Skeletal muscle satellite cell (primary cell): Measurements from ENCODE around the gene TBX4.
"Not testable (repeated sequence)": the region's sequence is repeated elsewhere in the genome, so short reads cannot be mapped to it uniquely, and the experiment has no call there.

Experiments used
- H3K27me3 ChIP-seq: 2 replicates; pipeline ENCODE4 v1.7.0; 2013; ENCODE audit warnings: low read length; ENCODE audit not compliant: control insufficient read depth, insufficient read depth
- H3K36me3 ChIP-seq: 2 replicates; pipeline ENCODE4 v1.7.0; 2013; ENCODE audit warnings: mild to moderate bottlenecking, control low read depth, low read length; ENCODE audit not compliant: insufficient read depth
- H3K4me1 ChIP-seq: 2 replicates; pipeline ENCODE4 v1.7.0; 2013; ENCODE audit warnings: low read length; ENCODE audit not compliant: control insufficient read depth, insufficient read depth
- H3K4me2 ChIP-seq: 2 replicates; pipeline ENCODE4 v1.7.0; 2013; ENCODE audit warnings: mild to moderate bottlenecking, low read length
- H3K4me3 ChIP-seq: 2 replicates; pipeline ENCODE4 v1.7.0; 2013; ENCODE audit warnings: low read length
- H3K9ac ChIP-seq: 2 replicates; pipeline ENCODE4 v1.7.0; 2013; ENCODE audit warnings: mild to moderate bottlenecking, low read depth, low read length, moderate library complexity
- H3K9me3 ChIP-seq: replicated peaks from 2 replicates; pipeline ENCODE4 v1.7.0; 2013; ENCODE audit warnings: mild to moderate bottlenecking, control low read depth, low read length

TBX4 gene

GRCh38 chr17:61504697-61505096 lies 52.5 kb downstream of the TBX4 start:
- no peak overlapping the region for H3K4me3 ChIP-seq
- H3K27me3 ChIP-seq = peaks cover 13% of the 10 kb centered on the region
- H3K9ac ChIP-seq = no peak overlapping the region
- peak overlapping the region; percentile 34 for H3K4me2 ChIP-seq
- H3K36me3 ChIP-seq = no peaks in the 10 kb centered on the region
- peaks cover 6% of the 10 kb centered on the region for H3K4me1 ChIP-seq
- H3K9me3 ChIP-seq = no peaks in the 10 kb centered on the region

- Histone ChIP-seq H3K9ac (no peak overlapping the region), H3K4me1 (peaks cover 6% of the 10 kb centered on the region), H3K9me3 (no peaks in the 10 kb centered on the region), H3K4me3 (no peak overlapping the region), H3K36me3 (no peaks in the 10 kb centered on the region), H3K4me2 (no peak overlapping the region), H3K27me3 (peaks cover 14% of the 10 kb centered on the region)
Measured at GRCh38 chr17:61505846-61506627, 53.8 kb downstream of the TBX4 start.

GRCh38 chr17:61507383-61508066 lies 55.3 kb downstream of the TBX4 start:
- Histone ChIP-seq H3K36me3 (no peaks in the 10 kb centered on the region), H3K9me3 (no peaks in the 10 kb centered on the region), H3K4me3 (no peak overlapping the region), H3K27me3 (peaks cover 24% of the 10 kb centered on the region), H3K4me1 (peaks cover 6% of the 10 kb centered on the region), H3K4me2 (no peak overlapping the region), H3K9ac (no peak overlapping the region)

- no peaks in the 10 kb centered on the region for H3K9me3 ChIP-seq
- H3K4me3 ChIP-seq = no peak overlapping the region
- peaks cover 6% of the 10 kb centered on the region for H3K4me1 ChIP-seq
- no peak overlapping the region for H3K4me2 ChIP-seq
- H3K9ac ChIP-seq = no peak overlapping the region
- no peaks in the 10 kb centered on the region for H3K36me3 ChIP-seq
- peaks cover 24% of the 10 kb centered on the region for H3K27me3 ChIP-seq
Measured at GRCh38 chr17:61508912-61509311, 56.7 kb downstream of the TBX4 start.

GRCh38 chr17:61509454-61509853 lies 57.2 kb downstream of the TBX4 start:
- not testable (repeated sequence) for H3K36me3 ChIP-seq, H3K4me1 ChIP-seq, H3K9ac ChIP-seq, H3K9me3 ChIP-seq, H3K4me2 ChIP-seq, H3K4me3 ChIP-seq
- H3K27me3 ChIP-seq = peaks cover 28% of the 10 kb centered on the region

GRCh38 chr17:61510237-61510636 lies 58.0 kb downstream of the TBX4 start:
- Histone ChIP-seq H3K4me1 (no peaks in the 10 kb centered on the region), H3K36me3 (no peaks in the 10 kb centered on the region), H3K27me3 (peaks cover 30% of the 10 kb centered on the region), H3K4me2 (no peak overlapping the region), H3K4me3 (no peak overlapping the region), H3K9me3 (no peaks in the 10 kb centered on the region), H3K9ac (no peak overlapping the region)

GRCh38 chr17:61510991-61511390 lies 58.8 kb downstream of the TBX4 start:
- no peak overlapping the region for H3K9ac ChIP-seq
- H3K4me3 ChIP-seq = no peak overlapping the region
- no peaks in the 10 kb centered on the region for H3K4me1 ChIP-seq
- H3K36me3 ChIP-seq = no peaks in the 10 kb centered on the region
- H3K27me3 ChIP-seq = peaks cover 32% of the 10 kb centered on the region
- H3K9me3 ChIP-seq = no peaks in the 10 kb centered on the region
- H3K4me2 ChIP-seq = no peak overlapping the region

- H3K4me2 ChIP-seq = no peak overlapping the region
- H3K4me1 ChIP-seq = no peaks in the 10 kb centered on the region
- peaks cover 35% of the 10 kb centered on the region for H3K27me3 ChIP-seq
- H3K4me3 ChIP-seq = no peak overlapping the region
- H3K36me3 ChIP-seq = no peaks in the 10 kb centered on the region
- H3K9me3 ChIP-seq = no peaks in the 10 kb centered on the region
- H3K9ac ChIP-seq = no peak overlapping the region
Measured at GRCh38 chr17:61511480-61512182, 59.4 kb downstream of the TBX4 start.

GRCh38 chr17:61514491-61514890 lies 62.3 kb downstream of the TBX4 start:
- Histone ChIP-seq H3K9me3 (no peaks in the 10 kb centered on the region), H3K36me3 (no peaks in the 10 kb centered on the region), H3K9ac (no peak overlapping the region), H3K4me3 (no peak overlapping the region), H3K27me3 (peaks cover 38% of the 10 kb centered on the region), H3K4me2 (no peak overlapping the region), H3K4me1 (no peaks in the 10 kb centered on the region)

GRCh38 chr17:61517265-61517664 lies 65.0 kb downstream of the TBX4 start:
- no peaks in the 10 kb centered on the region for H3K36me3 ChIP-seq
- H3K4me2 ChIP-seq = no peak overlapping the region
- H3K4me1 ChIP-seq = no peaks in the 10 kb centered on the region
- no peak overlapping the region for H3K9ac ChIP-seq
- peaks cover 39% of the 10 kb centered on the region for H3K27me3 ChIP-seq
- H3K4me3 ChIP-seq = no peak overlapping the region
- H3K9me3 ChIP-seq = no peaks in the 10 kb centered on the region

GRCh38 chr17:61517843-61518606 lies 65.8 kb downstream of the TBX4 start:
- Histone ChIP-seq H3K36me3 (no peaks in the 10 kb centered on the region), H3K4me3 (no peak overlapping the region), H3K27me3 (peaks cover 39% of the 10 kb centered on the region), H3K9ac (no peak overlapping the region), H3K4me1 (no peaks in the 10 kb centered on the region), H3K4me2 (no peak overlapping the region), H3K9me3 (no peaks in the 10 kb centered on the region)
